AG09319 (cell line): ENCODE measurements around the gene FARP1.

ENCODE experiments used
- DNase-seq: peaks from one replicate; pipeline ENCODE4 v3.0.0-alpha.2; 2010; ENCODE audit warnings: low read depth; ENCODE audit errors: extremely low read depth
- TF ChIP-seq, protein P1 (sequence below): IDR thresholded peaks from 2 replicates; pipeline ENCODE4 v1.5.1; 2011; ENCODE audit warnings: low read depth, mild to moderate bottlenecking, inconsistent platforms, low read length, moderate library complexity

The FARP1 gene

GRCh38 chr13:98446234-98446621 lies 303.3 kb downstream of the FARP1 start:
- TF ChIP-seq, protein P1, sequence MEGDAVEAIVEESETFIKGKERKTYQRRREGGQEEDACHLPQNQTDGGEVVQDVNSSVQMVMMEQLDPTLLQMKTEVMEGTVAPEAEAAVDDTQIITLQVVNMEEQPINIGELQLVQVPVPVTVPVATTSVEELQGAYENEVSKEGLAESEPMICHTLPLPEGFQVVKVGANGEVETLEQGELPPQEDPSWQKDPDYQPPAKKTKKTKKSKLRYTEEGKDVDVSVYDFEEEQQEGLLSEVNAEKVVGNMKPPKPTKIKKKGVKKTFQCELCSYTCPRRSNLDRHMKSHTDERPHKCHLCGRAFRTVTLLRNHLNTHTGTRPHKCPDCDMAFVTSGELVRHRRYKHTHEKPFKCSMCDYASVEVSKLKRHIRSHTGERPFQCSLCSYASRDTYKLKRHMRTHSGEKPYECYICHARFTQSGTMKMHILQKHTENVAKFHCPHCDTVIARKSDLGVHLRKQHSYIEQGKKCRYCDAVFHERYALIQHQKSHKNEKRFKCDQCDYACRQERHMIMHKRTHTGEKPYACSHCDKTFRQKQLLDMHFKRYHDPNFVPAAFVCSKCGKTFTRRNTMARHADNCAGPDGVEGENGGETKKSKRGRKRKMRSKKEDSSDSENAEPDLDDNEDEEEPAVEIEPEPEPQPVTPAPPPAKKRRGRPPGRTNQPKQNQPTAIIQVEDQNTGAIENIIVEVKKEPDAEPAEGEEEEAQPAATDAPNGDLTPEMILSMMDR, result no peak
- DNase-seq, result no peak

DNA sequence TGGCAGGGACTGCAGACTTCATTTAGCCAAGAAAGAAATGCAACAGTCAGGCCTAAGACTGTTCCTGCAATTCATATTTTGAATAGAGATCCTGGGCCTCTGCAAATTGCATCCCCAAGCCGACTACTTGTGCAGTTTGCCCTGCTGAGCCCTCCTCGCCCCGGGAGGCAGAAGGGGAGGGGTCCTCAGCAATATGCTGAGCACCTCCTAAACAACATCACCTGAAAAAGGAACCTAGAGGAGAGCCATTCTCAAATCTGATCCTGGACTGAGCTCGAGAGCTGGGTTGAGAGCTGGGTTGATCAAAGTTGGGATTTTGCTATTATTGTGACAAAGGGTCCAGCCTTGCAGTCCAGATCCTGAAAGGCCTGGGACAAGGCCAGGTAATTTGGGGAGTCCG lies 304.2 kb downstream of the FARP1 start:
- no peak for DNase-seq
- TF ChIP-seq, protein P1, result no peak

DNA sequence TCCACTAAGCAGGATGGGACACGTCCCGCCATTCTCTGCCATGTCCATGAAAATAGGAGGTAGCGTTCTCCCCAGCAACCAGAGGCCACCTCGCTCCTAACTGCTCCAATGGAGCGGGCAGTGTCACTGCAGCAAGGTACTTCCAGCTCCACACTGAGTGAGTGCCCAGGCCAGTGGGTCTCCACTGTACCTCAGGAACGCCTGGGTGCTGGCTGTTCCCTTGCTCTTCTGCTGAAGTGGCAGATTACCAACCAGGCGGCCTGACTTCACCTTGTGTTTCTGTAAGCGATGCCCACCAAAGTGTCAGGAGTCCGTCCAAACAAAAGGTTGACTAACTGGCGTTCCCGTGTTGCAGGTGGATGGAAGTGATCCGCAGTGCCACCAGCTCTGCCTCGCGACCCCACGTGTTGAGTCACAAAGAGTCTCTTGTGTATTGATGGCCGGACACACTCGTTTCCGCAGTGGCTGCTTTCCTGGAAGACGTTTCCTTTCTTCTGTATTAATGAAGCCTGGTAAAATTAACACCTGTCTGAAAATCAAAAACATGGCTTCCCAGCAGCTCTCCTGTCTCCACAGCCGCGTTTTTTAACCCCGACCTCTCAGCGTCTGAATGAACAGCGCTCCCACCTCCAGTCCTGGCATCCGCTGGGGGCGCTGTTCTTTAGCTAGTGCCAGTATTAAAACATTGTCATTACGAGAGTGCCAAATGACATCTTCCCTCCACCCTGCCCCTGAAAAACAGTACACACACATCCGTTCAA lies 305.2 kb downstream of the FARP1 start:
- DNase-seq, result no peak
- TF ChIP-seq, protein P1, result peak; percentile 60

DNA sequence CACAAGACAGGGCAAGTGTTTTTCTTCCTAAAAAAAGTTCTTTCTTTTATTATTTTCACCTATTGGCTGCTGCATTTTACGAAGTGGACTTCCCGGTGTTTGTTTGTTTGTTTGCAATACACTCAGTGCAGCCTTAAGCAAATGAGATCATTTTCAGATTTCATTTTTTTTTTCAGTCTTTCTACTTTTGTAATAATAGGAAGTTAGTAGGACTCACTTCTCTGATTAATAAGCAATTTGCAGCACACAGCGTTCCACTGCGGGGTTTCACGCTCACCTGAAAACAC lies 305.7 kb downstream of the FARP1 start:
- no peak for DNase-seq
- TF ChIP-seq, protein P1, result no peak

DNA sequence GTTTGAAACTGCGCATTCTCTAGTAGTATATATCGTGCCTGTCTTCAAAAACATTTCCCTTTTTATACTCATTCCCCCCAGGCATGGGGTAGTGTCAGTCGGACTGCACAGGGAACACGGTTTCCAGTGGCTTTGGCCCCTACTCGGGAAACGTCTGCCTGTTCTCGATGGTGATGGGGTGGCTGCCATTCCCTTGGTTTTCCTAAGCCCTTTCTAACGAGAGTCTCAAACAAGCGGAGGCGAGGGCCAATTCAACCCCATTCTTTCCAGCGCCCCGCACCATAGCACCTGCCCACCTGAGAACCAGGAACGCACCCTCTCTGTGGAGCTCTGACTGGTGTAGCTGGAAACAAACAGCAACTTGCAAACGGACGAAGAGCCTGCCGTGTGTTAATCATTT lies 306.4 kb downstream of the FARP1 start:
- TF ChIP-seq, protein P1, result no peak
- DNase-seq, result no peak

DNA sequence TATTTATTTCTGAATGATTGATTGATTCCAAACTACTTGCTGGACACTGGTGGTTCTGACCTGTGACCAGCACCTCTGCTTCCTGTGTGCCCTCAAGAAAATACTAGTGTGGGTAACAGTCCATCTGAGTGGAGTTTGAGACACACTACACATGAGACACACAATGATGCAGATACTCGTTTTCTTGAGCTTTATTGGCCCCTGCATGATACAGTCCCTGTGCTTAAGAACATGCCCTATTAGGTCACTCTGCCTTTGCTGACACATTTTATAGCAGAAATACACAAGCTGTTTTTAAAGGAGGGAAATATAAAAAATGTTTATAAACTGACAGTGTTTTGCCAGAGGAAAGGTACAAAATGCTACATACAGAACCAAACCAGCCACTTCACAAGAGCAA lies 307.1 kb downstream of the FARP1 start:
- TF ChIP-seq, protein P1, result no peak
- DNase-seq, result no peak

DNA sequence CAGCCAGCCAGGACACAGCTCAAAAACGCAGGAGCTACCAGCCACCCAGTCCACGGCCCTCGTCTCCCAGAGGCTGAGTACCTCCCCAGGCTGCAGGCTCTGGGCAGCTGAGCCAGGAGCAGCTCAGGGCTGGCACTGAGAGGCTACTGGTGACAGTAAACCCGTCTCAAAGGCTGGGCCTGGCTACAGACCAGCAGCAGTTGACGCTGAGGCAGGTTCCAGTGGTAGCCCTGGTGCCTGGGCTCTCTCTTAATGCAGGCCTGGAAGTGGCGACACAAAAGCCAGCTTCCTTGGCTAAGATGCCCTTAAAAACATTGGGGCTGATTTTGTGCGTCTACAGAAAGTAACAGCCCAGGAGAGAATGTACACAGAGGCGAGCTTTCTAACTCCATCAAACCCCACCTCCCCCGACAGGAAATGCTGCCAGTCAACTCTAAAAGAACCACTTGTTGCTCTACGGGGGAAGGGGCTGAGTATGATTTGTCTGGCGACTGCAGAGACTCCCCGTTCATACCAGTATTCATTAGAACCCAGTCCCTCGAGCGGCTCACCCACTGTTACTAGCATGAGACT lies 307.7 kb downstream of the FARP1 start:
- DNase-seq, result no peak
- TF ChIP-seq, protein P1, result no peak
